CD4-positive, alpha-beta T cell (primary cell): ENCODE data around the gene TBX4. TPM values are rescaled to one million over a fixed set of nuclear protein-coding genes. Genes with fewer than 3 reads are reported as not detected.

Source experiments
- ATAC-seq: fragments of 200-7000 bp; cut with Tn5 transposase; one replicate; pipeline ENCODE4 v1.10.0; 2022; ENCODE audit warnings: mild to moderate bottlenecking; ENCODE audit not compliant: poor library complexity
- CTCF ChIA-PET: fragments of 350-600 bp; sonication (Branson Sonifier 250); formaldehyde crosslinking; loops from one replicate; lab custom pipeline; 2021; ENCODE audit warnings: antibody characterized with exemption, inconsistent platforms; lab: Charles Lee
- POLR2A ChIA-PET: fragments of 350-600 bp; sonication (Branson Sonifier 250); formaldehyde crosslinking; loops from one replicate; lab custom pipeline; 2021; ENCODE audit warnings: antibody characterized with exemption, inconsistent platforms; lab: Charles Lee
- DNase-seq, 14 experiments: peaks; one replicate each; pipeline ENCODE4 v3.0.0-alpha.2; 2013 to 2020; ENCODE audit warnings: mixed read lengths in 2 of 14
- H3K27ac ChIP-seq, 2 donors: one replicate each; pipeline versions ENCODE4 v1.5.1 to v1.7.0; 2013; ENCODE audit warnings: low read length in 2 of 2, low read depth in 1 of 2, mild to moderate bottlenecking in 1 of 2
- H3K27me3 ChIP-seq, 2 experiments: 1 replicate in 1 of 2; 2 replicates in 1 of 2; pipeline versions ENCODE4 v1.6.1 to v1.7.0; 2013; ENCODE audit warnings: low read length in 2 of 2, control low read depth in 1 of 2, mild to moderate bottlenecking in 1 of 2, moderate library complexity in 1 of 2; ENCODE audit not compliant: insufficient read depth in 2 of 2, control insufficient read depth in 1 of 2
- H3K36me3 ChIP-seq: one replicate; pipeline ENCODE4 v1.6.1; 2013; ENCODE audit warnings: low read length, control low read depth; ENCODE audit not compliant: insufficient read depth
- H3K4me1 ChIP-seq: one replicate; pipeline ENCODE4 v1.6.1; 2013; ENCODE audit warnings: low read length, control low read depth; ENCODE audit not compliant: insufficient read depth
- H3K4me3 ChIP-seq: one replicate; pipeline ENCODE4 v1.5.1; 2013; ENCODE audit warnings: mild to moderate bottlenecking, low read length, moderate library complexity
- H3K9me3 ChIP-seq, 2 experiments: 1 replicate in 1 of 2; 2 replicates in 1 of 2; pipeline versions ENCODE4 v1.6.1 to v1.7.0; 2013; ENCODE audit warnings: low read length in 2 of 2, mild to moderate bottlenecking in 2 of 2, control low read depth in 1 of 2, moderate library complexity in 1 of 2; ENCODE audit not compliant: control insufficient read depth in 1 of 2, insufficient read depth in 1 of 2
- H3K27ac Mint-ChIP-seq: one replicate; pipeline ENCODE4 v1.8.0; 2020; ENCODE audit warnings: mixed read lengths
- H3K27me3 Mint-ChIP-seq: one replicate; pipeline ENCODE4 v1.8.0; 2021; ENCODE audit warnings: mixed read lengths
- H3K36me3 Mint-ChIP-seq: one replicate; pipeline ENCODE4 v1.8.0; 2021; ENCODE audit warnings: low read depth, mixed read lengths
- H3K4me1 Mint-ChIP-seq: one replicate; pipeline ENCODE4 v1.8.0; 2021; ENCODE audit warnings: low read depth, mixed read lengths
- H3K4me3 Mint-ChIP-seq: one replicate; pipeline ENCODE4 v1.8.0; 2020; ENCODE audit warnings: mild to moderate bottlenecking, mixed read lengths
- H3K9me3 Mint-ChIP-seq: one replicate; pipeline ENCODE4 v1.8.0; 2020; ENCODE audit warnings: mixed read lengths
- intact Hi-C, 2 experiments: fragments of 100-400 bp; cut with DNase I in 1 of 2; cut with micrococcal nuclease in 1 of 2; formaldehyde crosslinking; loops; one replicate each; pipeline versions ENCODE4 v1.15.1 to v1.9.0; 2023 to 2025; cut with DNase I, micrococcal nuclease
- total RNA-seq, 174 experiments: library from RNA in 2 of 174; stranded (reverse) in 2 of 174; gene quantifications; one replicate each; pipeline ENCODE4 v1.2.3 and lab custom pipeline; 2021 to 2026
- TF ChIP-seq, protein P1 (sequence below): fragments of 200-600 bp; IDR thresholded peaks from one replicate; pipeline ENCODE4 v1.8.0; 2022; ENCODE audit warnings: antibody characterized with exemption, mild to moderate bottlenecking

The TBX4 gene
- total RNA-seq, 2 experiments from 2014 or later, result not detected

DNA sequence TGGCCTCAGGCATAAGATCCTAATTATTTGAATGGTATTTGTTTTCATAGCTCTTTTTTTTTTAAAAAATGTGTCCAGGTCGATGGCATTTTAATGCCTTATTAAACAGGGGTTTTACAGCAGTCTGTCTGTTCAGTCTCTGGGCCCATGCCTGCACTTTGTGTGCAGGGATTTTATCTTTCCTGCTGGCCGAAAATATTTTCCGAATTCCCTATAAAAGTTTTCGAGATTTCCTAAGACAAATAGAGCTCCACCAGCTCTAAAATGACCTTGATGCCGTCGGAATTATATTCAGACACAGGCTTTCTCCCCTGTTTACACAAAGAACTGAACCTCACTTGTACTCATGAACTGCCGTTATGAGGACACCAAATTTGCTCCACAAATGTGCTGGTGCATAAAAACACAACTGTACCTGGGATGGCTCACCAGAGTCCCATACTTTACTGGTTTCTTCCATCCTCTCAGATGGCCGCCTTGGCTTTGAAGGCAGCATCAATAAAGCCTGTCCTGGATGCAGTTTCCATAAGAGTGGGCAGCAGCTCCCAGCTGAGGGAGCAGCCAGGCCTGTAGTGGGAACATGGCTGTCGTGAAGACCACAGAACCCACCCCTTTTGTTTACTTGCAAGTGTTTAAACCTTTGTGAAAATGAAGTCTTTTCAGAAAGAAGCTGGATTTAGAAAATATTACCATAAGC lies 44.9 kb downstream of the TBX4 start:
- H3K9me3 ChIP-seq, result peaks cover 0 to 4% of the 10 kb centered on the region in 2 experiments
- TF ChIP-seq, protein P1, sequence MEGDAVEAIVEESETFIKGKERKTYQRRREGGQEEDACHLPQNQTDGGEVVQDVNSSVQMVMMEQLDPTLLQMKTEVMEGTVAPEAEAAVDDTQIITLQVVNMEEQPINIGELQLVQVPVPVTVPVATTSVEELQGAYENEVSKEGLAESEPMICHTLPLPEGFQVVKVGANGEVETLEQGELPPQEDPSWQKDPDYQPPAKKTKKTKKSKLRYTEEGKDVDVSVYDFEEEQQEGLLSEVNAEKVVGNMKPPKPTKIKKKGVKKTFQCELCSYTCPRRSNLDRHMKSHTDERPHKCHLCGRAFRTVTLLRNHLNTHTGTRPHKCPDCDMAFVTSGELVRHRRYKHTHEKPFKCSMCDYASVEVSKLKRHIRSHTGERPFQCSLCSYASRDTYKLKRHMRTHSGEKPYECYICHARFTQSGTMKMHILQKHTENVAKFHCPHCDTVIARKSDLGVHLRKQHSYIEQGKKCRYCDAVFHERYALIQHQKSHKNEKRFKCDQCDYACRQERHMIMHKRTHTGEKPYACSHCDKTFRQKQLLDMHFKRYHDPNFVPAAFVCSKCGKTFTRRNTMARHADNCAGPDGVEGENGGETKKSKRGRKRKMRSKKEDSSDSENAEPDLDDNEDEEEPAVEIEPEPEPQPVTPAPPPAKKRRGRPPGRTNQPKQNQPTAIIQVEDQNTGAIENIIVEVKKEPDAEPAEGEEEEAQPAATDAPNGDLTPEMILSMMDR, result no peak
- Mint-ChIP-seq H3K36me3 (no peaks in the 10 kb centered on the region), H3K27ac (no peak overlapping the region), H3K9me3 (no peaks in the 10 kb centered on the region), H3K4me3 (no peak overlapping the region), H3K27me3 (peaks cover 24% of the 10 kb centered on the region), H3K4me1 (peaks cover 4% of the 10 kb centered on the region)
- H3K27ac ChIP-seq, result no peak overlapping the region
- H3K27me3 ChIP-seq, result peaks cover 5 to 7% of the 10 kb centered on the region in 2 experiments
- no peak overlapping the region for H3K4me3 ChIP-seq
- H3K36me3 ChIP-seq, result no peaks in the 10 kb centered on the region
- no peak for DNase-seq
- no peaks in the 10 kb centered on the region for H3K4me1 ChIP-seq
- CTCF ChIA-PET, result no interaction called here
- intact Hi-C loops, result no loop called here
- ATAC-seq, result no peak
- POLR2A ChIA-PET, result no interaction called here

DNA sequence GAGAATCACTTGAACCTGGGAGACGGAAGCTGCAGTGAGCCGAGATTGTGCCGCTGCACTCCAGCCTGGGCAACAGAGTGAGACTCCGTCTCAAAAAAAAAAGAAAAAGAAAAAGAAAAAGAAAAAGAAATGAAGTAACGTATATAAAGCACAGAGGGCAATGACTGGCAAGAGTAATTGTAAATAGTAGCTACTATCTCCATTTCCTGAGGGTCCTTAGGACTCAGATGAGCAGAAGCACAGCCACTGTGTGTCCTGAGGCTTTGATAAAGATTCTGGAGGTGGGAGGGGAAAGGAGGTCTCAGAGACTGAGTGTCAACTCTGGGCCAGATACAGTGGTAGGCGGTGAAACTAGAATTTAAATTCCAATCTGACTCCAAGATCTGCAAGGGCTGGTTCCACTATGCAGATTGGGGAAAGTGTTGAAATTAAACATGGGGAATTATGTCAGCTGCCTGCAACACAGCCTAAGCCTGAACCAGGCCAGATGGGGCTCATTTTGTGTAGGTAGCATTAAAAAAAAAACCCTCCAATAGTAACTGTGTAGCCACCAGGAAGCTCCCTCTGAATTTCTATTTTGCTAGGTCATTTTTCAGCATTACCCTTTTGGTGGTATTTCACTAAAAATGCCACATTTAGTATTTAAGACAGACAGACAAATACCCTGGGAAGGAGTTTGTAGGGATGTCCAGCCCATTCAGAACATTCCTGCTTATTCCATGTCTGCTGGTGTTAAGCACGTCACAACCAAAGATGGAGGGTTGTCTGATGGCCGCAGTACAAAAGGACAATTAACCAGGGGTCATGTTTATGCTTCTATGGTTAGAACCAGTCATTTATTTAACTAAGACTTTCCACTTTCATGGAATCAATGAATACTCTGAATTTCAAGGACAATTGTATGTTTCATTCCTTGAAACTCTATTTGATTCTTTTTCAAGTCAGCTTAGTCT lies 46.1 kb downstream of the TBX4 start:
- intact Hi-C loops, result no loop called here
- no peak for DNase-seq
- no peaks in the 10 kb centered on the region for H3K36me3 ChIP-seq

GRCh38 chr17:61499632-61500031 lies 47.4 kb downstream of the TBX4 start:
- Histone ChIP-seq H3K27ac (no peak overlapping the region), H3K27me3 (peaks cover 1 to 5% of the 10 kb centered on the region in 2 experiments), H3K4me3 (no peak overlapping the region), H3K4me1 (no peaks in the 10 kb centered on the region), H3K9me3 (peaks cover 0 to 4% of the 10 kb centered on the region in 2 experiments), H3K36me3 (no peaks in the 10 kb centered on the region)
- ChIA-PET CTCF (no interaction called here), POLR2A (no interaction called here)
- DNase-seq, result no peak
- intact Hi-C loops, result no loop called here
- Mint-ChIP-seq H3K27ac (no peak overlapping the region), H3K4me3 (no peak overlapping the region), H3K36me3 (no peaks in the 10 kb centered on the region), H3K9me3 (no peaks in the 10 kb centered on the region), H3K4me1 (peaks cover 4% of the 10 kb centered on the region), H3K27me3 (peaks cover 28% of the 10 kb centered on the region)
- no peak for ATAC-seq
- TF ChIP-seq, protein P1, result no peak

More for the DNA sequence above, 46.1 kb downstream of the TBX4 start:
- Histone ChIP-seq H3K27ac (no peak overlapping the region), H3K27me3 (peaks cover 5 to 7% of the 10 kb centered on the region in 2 experiments), H3K9me3 (peaks cover 0 to 4% of the 10 kb centered on the region in 2 experiments), H3K4me3 (no peak overlapping the region), H3K4me1 (no peaks in the 10 kb centered on the region)
- TF ChIP-seq, protein P1, result no peak
- Mint-ChIP-seq H3K27me3 (peaks cover 30% of the 10 kb centered on the region), H3K4me3 (no peak overlapping the region), H3K4me1 (peaks cover 4% of the 10 kb centered on the region), H3K27ac (no peak overlapping the region), H3K9me3 (no peaks in the 10 kb centered on the region), H3K36me3 (no peaks in the 10 kb centered on the region)
- POLR2A ChIA-PET, result interaction anchor here (0.5 to 0.7 kb wide), 2 partner anchors 13 to 648 kb away, joined by 3 to 4 read pairs; no protein-coding TSS in a partner anchor
- CTCF ChIA-PET, result no interaction called here
- no peak for ATAC-seq
